ENCODE data around the gene NLRC5. TPM values are rescaled to one million over a fixed set of nuclear protein-coding genes. Genes with fewer than 3 reads are reported as not detected.

NLRC5 gene
- total RNA-seq, 6 experiments from 2014 or later: 18.2 to 26.2 (median 21.7) TPM

DNA sequence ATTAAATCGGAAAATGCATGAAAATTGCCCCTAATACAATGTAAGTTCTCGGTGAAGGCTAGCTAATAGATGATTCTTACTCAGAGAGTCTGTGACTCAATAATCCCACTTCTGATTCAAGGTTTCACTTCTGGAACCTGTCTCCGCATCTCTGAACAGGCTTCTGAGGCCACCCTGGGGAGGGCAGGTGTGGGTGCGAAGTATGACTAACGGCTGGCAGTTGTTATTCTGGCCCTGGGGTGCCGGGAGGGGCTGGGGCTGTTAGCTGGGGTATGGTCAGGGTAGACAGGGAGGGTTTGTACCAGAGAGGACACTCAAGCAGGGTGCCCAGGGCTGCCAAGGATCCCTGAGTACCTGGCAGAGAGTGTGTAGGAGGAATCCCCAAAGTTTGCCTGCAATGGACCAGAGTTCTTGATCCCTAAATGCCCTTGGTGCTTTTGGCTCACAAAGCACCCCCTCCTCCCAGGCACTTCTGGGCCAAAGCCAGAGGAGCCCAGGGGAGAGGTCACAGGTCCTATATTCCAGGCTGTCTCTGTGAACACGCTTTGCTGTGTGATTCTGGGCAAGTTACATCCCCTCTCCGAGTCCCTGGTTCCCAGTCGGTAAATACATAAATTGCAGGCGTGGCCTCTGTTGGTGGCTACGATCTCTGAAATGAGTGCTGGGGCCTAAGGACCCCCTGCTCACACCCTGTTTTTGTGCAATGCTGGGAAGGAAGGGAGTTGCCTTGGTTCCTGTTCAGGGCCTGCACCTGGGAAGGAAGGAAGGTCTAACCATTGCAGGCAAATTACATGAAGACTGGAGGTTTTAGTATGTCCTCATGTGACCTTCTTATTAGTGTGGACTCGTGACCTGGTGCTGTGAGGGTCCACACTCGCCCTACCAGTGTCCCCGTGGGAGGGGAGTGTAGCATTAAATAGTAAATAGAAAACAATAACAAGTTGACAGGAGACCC lies 53.1 kb downstream of the NLRC5 start:
- Mint-ChIP-seq H3K4me1 (ENCODE audit: low read depth) (peaks cover 38% of the 10 kb centered on the region), H3K27me3 (ENCODE audit: insufficient read depth) (peaks cover 6% of the 10 kb centered on the region), H3K36me3 (ENCODE audit: low read depth) (peaks cover 33% of the 10 kb centered on the region), H3K9me3 (no peaks in the 10 kb centered on the region; the same call in 1 of the 2 replicates), H3K27ac (peak overlapping the region; percentile 54), H3K4me3 (no peak overlapping the region; the same call in 1 of the 2 replicates)
- TF ChIP-seq, protein P1, sequence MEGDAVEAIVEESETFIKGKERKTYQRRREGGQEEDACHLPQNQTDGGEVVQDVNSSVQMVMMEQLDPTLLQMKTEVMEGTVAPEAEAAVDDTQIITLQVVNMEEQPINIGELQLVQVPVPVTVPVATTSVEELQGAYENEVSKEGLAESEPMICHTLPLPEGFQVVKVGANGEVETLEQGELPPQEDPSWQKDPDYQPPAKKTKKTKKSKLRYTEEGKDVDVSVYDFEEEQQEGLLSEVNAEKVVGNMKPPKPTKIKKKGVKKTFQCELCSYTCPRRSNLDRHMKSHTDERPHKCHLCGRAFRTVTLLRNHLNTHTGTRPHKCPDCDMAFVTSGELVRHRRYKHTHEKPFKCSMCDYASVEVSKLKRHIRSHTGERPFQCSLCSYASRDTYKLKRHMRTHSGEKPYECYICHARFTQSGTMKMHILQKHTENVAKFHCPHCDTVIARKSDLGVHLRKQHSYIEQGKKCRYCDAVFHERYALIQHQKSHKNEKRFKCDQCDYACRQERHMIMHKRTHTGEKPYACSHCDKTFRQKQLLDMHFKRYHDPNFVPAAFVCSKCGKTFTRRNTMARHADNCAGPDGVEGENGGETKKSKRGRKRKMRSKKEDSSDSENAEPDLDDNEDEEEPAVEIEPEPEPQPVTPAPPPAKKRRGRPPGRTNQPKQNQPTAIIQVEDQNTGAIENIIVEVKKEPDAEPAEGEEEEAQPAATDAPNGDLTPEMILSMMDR (IDR thresholded peaks at IDR 0.05): no peak
- DNase-seq: peak; percentile 17

DNA sequence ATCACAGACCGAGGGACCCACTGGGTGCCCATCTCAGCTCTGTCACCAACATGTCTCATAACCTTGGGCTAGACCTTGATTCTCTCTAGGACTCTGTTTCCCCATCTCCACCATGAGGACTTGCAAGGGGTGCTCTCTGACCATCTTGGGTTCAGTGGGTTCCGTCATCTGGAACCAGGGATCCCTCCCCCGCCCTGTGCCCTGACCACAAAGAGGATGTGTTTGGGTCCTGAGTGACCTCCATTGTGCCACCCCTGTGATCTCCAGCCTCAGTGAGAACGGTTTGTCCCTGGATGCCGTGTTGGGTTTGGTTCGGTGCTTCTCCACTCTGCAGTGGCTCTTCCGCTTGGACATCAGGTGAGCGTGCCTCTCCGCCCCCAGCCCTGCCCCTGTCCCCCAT lies 53.9 kb downstream of the NLRC5 start:
- no peaks in the 10 kb centered on the region; the same call in 1 of the 2 replicates for H3K9me3 Mint-ChIP-seq
- TF ChIP-seq, protein P1 (IDR thresholded peaks at IDR 0.05): no peak
- no peak overlapping the region for H3K4me3 Mint-ChIP-seq
- peaks cover 30% of the 10 kb centered on the region for H3K4me1 Mint-ChIP-seq (ENCODE audit: low read depth)
- H3K36me3 Mint-ChIP-seq (ENCODE audit: low read depth): peaks cover 33% of the 10 kb centered on the region
- DNase-seq: no peak
- H3K27me3 Mint-ChIP-seq (ENCODE audit: insufficient read depth): peaks cover 6% of the 10 kb centered on the region
- no peak overlapping the region for H3K27ac Mint-ChIP-seq

DNA sequence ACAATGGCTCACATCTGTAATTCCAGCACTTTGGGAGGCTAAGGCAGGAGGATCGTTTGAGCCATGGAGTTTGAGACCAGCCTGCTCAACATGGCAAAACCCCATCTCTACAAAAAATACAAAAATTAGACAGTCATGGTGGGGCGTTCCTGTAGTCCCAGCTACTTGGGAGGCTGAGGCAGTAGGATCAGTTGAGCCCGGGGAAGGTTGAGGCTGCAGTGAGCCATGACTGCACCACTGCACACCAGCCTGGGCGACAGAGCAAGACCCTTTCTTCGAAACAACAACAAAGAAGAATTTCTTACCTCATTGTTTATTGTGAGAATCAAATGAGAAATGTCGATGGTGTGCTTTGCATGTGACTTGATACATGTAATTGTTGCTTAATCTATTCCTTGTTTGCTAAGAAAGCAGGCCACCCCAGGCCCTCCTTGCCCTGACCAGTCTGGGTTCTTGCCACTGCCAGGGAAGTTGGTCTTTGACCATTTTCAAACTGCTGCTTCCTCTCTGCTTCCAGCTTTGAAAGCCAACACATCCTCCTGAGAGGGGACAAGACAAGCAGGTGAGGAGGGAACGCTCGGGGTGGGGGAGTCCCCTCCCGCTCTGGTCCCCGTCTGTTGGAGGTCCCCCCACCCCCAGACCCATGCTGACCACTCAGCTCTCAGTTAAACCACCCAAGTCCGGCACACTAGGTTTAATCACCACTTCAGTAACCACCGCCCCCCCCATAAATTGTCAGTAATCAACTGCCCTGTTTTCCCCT lies 55.8 kb downstream of the NLRC5 start:
- H3K4me1 Mint-ChIP-seq (ENCODE audit: low read depth): peaks cover 17% of the 10 kb centered on the region
- no peak overlapping the region for H3K4me3 Mint-ChIP-seq
- DNase-seq: no peak
- no peaks in the 10 kb centered on the region; the same call in 1 of the 2 replicates for H3K9me3 Mint-ChIP-seq
- H3K27ac Mint-ChIP-seq: no peak overlapping the region
- H3K36me3 Mint-ChIP-seq (ENCODE audit: low read depth): peaks cover 26% of the 10 kb centered on the region
- H3K27me3 Mint-ChIP-seq (ENCODE audit: insufficient read depth): peaks cover 4% of the 10 kb centered on the region
- TF ChIP-seq, protein P1 (IDR thresholded peaks at IDR 0.05): no peak

DNA sequence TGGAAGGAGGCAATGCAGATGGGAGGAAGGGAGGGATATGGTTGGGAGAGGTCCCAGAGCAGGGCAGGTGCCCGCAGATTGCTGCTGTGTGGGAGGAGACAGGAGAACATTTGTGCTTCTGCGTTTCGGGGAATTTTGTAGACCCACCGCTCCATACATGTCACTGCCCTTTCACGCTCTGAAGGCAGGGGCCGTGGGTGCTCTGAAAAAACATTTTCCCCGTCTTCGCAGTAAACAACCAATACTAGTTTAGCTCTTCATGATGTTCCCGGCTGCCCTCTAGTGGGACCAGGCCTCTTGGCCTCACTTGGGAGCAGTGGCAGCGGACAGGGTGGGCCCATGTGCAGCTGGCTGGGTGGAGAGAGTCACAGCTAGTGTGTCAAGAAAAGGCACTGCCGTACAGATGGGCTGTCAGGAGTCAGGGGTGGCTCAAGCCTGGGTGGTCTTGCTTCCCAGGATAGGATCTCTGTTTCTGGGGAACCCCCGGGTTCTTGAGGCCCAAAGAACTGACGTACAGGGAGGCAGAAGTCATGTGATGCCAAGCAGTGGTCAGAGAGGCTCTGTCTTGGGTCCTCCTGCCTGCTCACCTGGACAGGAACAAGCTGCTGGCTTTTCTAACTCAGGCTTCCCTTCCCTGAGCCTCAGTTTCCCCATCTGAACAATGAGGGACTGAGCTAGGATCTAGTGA lies 56.5 kb downstream of the NLRC5 start:
- H3K4me3 Mint-ChIP-seq: no peak overlapping the region
- H3K36me3 Mint-ChIP-seq (ENCODE audit: low read depth): peaks cover 21% of the 10 kb centered on the region
- no peaks in the 10 kb centered on the region; the same call in 1 of the 2 replicates for H3K9me3 Mint-ChIP-seq
- H3K27ac Mint-ChIP-seq: no peak overlapping the region
- H3K4me1 Mint-ChIP-seq (ENCODE audit: low read depth): peaks cover 16% of the 10 kb centered on the region
- DNase-seq: peak; percentile 27
- TF ChIP-seq, protein P1 (IDR thresholded peaks at IDR 0.05): peak; percentile 70
- H3K27me3 Mint-ChIP-seq (ENCODE audit: insufficient read depth): peaks cover 4% of the 10 kb centered on the region

DNA sequence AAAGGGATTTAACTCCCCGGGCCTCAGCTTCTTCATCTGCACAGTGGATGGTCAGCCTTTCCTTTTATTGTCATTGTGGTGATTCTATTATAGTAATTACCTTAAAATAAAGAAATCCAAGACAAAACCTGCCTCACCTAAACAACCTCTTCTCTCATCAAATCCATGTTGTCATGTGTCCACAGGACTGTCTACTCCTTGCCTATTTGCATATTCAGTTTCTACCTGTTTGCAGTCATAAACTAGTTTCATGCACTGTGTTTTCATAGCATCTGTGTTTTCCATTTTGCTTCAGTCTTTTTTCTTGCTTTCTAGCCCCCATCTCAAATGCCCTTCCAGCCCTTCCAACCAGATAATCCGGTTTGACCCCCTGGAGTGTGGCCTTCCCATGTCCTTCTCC lies 58.7 kb downstream of the NLRC5 start:
- TF ChIP-seq, protein P1 (IDR thresholded peaks at IDR 0.05): no peak
- Mint-ChIP-seq H3K36me3 (ENCODE audit: low read depth) (peaks cover 13% of the 10 kb centered on the region), H3K9me3 (no peaks in the 10 kb centered on the region), H3K4me1 (ENCODE audit: low read depth) (no peaks in the 10 kb centered on the region; the same call in 1 of the 2 replicates), H3K4me3 (no peak overlapping the region), H3K27ac (no peak overlapping the region), H3K27me3 (ENCODE audit: insufficient read depth) (peaks cover 2% of the 10 kb centered on the region; the same call in 1 of the 2 replicates)
- DNase-seq: no peak

All from HFFc6 (cell line).